ENCODE results near the gene SMYD5.
A peak's percentile ranks its signal among the peaks of the same experiment; 100 is the strongest.
"Not testable (repeated sequence)": the region's sequence is repeated elsewhere in the genome, so short reads cannot be mapped to it uniquely, and the experiment has no call there.

Gene SMYD5

DNA sequence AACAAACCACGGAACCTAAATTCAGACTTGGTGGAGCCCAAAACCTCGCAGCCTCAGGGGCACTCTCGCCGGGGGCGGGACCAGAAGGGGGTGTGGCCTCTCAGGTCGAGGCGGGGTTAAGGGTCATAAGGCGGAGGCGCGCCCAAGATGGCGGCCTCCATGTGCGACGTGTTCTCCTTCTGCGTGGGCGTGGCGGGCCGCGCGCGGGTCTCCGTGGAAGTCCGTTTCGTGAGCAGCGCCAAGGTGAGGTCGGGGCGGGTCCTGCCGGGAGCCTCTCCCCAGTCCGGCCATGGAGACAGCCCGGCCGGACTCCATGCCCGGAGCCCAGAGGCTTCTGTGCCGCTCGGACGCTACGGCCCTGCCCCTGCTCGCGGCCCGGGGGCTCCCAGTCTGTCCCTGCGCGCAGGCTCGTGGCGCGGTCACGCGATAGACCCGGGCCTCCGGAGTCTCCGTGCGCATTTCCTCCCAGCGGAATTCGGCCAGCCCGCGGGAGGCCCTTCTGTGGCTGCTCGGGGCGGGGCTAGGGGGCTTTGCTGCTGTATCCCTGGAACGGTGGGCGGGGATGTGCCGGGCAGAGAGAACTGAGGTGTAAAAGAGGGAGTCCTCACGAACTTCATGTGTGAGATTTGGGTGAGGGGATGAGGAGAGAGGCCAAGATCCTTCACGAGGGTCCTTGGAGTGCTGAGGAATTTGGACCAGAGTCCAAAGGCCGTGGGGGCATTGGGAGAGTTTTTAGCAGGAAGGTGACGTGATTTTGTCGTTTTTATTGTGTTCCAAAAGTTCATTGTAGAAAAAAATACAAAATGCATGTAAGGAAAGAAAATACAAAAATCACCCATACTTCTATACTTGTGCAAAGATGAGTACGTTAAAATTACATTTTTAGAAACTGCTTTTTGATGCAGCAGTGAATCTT lies at the start of gene SMYD5:
SMYD5 (plus strand) TSS at position 126 of the 916 bp plus-strand sequence; CDS start at position 148, 22 bp downstream.
- Histone ChIP-seq H3K4me1 (ENCODE audit: control insufficient read depth, insufficient read depth, low read length) (no peaks in the 10 kb centered on the region), H3K9ac (ENCODE audit: low read length) (no peak within 1 kb of the TSS), H3K36me3 (ENCODE audit: control insufficient read depth, insufficient read depth, low read length) (no peaks in the 10 kb centered on the region), H3K27me3 (ENCODE audit: control insufficient read depth, insufficient read depth, low read length) (no peaks in the 10 kb centered on the region), H3K27ac (ENCODE audit: low read depth, low read length) (peak within 1 kb of the TSS; percentile 57), H3K4me3 (ENCODE audit: low read length) (peak within 1 kb of the TSS; percentile 84)

- H3K9ac ChIP-seq (ENCODE audit: low read length); H3K27ac ChIP-seq (ENCODE audit: low read depth, low read length); H3K36me3 ChIP-seq (ENCODE audit: control insufficient read depth, insufficient read depth, low read length); H3K4me1 ChIP-seq (ENCODE audit: control insufficient read depth, insufficient read depth, low read length); H3K27me3 ChIP-seq (ENCODE audit: control insufficient read depth, insufficient read depth, low read length); H3K4me3 ChIP-seq (ENCODE audit: low read length): not testable (repeated sequence)
Measured at GRCh38 chr2:73165978-73166377, 48.1 kb upstream of the SMYD5 start.

GRCh38 chr2:73166813-73167212 lies 47.2 kb upstream of the SMYD5 start:
- not testable (repeated sequence) for H3K36me3 ChIP-seq (ENCODE audit: control insufficient read depth, insufficient read depth, low read length); H3K4me3 ChIP-seq (ENCODE audit: low read length); H3K9ac ChIP-seq (ENCODE audit: low read length); H3K27me3 ChIP-seq (ENCODE audit: control insufficient read depth, insufficient read depth, low read length); H3K4me1 ChIP-seq (ENCODE audit: control insufficient read depth, insufficient read depth, low read length); H3K27ac ChIP-seq (ENCODE audit: low read depth, low read length)

DNA sequence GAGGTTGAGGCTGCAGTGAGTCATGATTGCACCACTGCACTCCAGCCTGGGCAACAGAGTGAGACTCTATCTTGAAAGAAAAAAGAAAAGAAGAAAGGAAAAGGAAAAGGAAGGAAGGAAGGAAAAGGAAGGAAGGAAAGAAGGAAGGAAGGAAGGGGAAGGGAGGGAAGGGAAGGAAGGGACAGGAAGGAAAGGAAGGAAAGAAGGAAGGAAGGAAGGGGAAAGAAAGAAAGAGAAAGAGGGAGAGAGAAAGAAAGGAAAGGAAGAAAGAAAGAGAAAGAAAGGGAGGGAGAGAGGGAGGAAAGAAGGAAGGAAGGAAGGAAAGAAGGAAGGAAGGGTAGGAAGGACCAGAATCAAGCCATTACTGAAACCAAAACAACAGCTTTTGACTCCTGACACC lies 45.7 kb upstream of the SMYD5 start:
- not testable (repeated sequence) for H3K9ac ChIP-seq (ENCODE audit: low read length); H3K4me1 ChIP-seq (ENCODE audit: control insufficient read depth, insufficient read depth, low read length)

DNA sequence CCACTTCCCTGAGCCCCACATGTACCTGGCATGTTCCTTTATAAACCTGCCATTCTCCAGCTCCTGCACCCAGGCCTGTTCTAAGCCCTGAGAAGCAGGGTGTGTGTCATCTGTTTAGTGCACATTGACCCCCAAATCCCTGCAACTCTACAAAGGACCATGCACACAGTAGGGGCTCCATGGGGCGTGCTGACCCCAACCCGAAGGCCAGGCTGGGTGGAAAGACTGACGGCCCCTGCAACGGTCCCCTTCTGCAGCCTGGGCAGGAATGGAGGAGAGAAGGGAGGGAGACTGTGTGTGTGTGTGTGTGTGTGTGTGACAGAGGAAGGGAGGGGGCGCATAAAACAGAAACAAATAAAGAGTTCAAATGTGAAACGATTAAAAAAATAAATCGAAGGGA lies 43.7 kb upstream of the SMYD5 start:
- H3K27ac ChIP-seq (ENCODE audit: low read depth, low read length); H3K4me1 ChIP-seq (ENCODE audit: control insufficient read depth, insufficient read depth, low read length); H3K4me3 ChIP-seq (ENCODE audit: low read length); H3K9ac ChIP-seq (ENCODE audit: low read length); H3K36me3 ChIP-seq (ENCODE audit: control insufficient read depth, insufficient read depth, low read length): not testable (repeated sequence)
- H3K27me3 ChIP-seq (ENCODE audit: control insufficient read depth, insufficient read depth, low read length): peaks cover 12% of the 10 kb centered on the region

More for the DNA sequence above, 45.7 kb upstream of the SMYD5 start:
- H3K4me3 ChIP-seq (ENCODE audit: low read length); H3K27ac ChIP-seq (ENCODE audit: low read depth, low read length); H3K36me3 ChIP-seq (ENCODE audit: control insufficient read depth, insufficient read depth, low read length); H3K27me3 ChIP-seq (ENCODE audit: control insufficient read depth, insufficient read depth, low read length): not testable (repeated sequence)

- H3K27me3 ChIP-seq (ENCODE audit: control insufficient read depth, insufficient read depth, low read length): peaks cover 29% of the 10 kb centered on the region
- peaks cover 18% of the 10 kb centered on the region for H3K4me1 ChIP-seq (ENCODE audit: control insufficient read depth, insufficient read depth, low read length)
- no peaks in the 10 kb centered on the region for H3K36me3 ChIP-seq (ENCODE audit: control insufficient read depth, insufficient read depth, low read length)
- H3K9ac ChIP-seq (ENCODE audit: low read length): no peak overlapping the region
- no peak overlapping the region for H3K27ac ChIP-seq (ENCODE audit: low read depth, low read length)
- H3K4me3 ChIP-seq (ENCODE audit: low read length): no peak overlapping the region
Measured at GRCh38 chr2:73172963-73173362, 41.1 kb upstream of the SMYD5 start.

DNA sequence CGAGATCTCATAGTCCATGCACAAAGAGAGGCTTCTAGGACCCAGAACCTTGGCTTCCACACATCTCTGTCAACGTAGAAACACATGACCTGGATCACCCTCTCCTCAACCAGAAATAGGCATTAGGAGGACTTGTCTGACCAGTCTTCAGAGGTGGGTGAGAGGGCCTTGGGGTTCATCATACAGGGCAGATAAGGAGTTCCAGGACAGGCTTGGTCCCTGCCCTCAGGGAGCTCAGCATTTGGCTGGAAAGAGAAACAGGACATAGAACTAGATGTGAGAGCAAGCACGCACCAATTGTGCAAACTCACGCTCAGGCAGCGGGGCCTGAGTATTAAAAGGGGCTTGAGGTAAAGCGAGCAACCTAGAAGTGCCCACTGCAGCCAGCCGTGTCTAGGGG lies 40.3 kb upstream of the SMYD5 start:
- H3K4me1 ChIP-seq (ENCODE audit: control insufficient read depth, insufficient read depth, low read length): peaks cover 18% of the 10 kb centered on the region
- no peak overlapping the region for H3K9ac ChIP-seq (ENCODE audit: low read length)
- no peak overlapping the region for H3K27ac ChIP-seq (ENCODE audit: low read depth, low read length)
- H3K27me3 ChIP-seq (ENCODE audit: control insufficient read depth, insufficient read depth, low read length): peaks cover 30% of the 10 kb centered on the region
- H3K4me3 ChIP-seq (ENCODE audit: low read length): no peak overlapping the region
- H3K36me3 ChIP-seq (ENCODE audit: control insufficient read depth, insufficient read depth, low read length): no peaks in the 10 kb centered on the region

DNA sequence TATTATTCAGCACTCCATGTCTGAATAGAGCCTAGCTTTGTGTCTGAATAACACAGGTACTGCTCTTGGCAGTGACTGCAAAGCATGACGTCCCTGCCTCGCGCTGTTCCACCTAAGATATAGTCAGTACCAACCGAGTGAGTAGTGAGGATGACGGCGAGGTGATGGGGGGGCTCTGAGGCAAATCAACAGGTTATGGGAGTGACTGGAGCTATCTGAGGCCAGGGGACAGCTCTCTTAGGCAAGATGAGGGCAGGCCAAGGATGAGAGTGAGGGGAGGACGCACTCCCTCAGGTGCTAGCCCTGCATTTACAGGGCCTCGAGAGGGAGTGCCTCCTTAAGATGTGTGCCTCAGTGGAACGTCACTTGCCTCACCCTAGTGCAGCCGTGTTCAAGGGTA lies 39.8 kb upstream of the SMYD5 start:
- peaks cover 30% of the 10 kb centered on the region for H3K27me3 ChIP-seq (ENCODE audit: control insufficient read depth, insufficient read depth, low read length)
- no peaks in the 10 kb centered on the region for H3K36me3 ChIP-seq (ENCODE audit: control insufficient read depth, insufficient read depth, low read length)
- peaks cover 18% of the 10 kb centered on the region for H3K4me1 ChIP-seq (ENCODE audit: control insufficient read depth, insufficient read depth, low read length)
- no peak overlapping the region for H3K4me3 ChIP-seq (ENCODE audit: low read length)
- H3K9ac ChIP-seq (ENCODE audit: low read length): no peak overlapping the region
- H3K27ac ChIP-seq (ENCODE audit: low read depth, low read length): no peak overlapping the region

DNA sequence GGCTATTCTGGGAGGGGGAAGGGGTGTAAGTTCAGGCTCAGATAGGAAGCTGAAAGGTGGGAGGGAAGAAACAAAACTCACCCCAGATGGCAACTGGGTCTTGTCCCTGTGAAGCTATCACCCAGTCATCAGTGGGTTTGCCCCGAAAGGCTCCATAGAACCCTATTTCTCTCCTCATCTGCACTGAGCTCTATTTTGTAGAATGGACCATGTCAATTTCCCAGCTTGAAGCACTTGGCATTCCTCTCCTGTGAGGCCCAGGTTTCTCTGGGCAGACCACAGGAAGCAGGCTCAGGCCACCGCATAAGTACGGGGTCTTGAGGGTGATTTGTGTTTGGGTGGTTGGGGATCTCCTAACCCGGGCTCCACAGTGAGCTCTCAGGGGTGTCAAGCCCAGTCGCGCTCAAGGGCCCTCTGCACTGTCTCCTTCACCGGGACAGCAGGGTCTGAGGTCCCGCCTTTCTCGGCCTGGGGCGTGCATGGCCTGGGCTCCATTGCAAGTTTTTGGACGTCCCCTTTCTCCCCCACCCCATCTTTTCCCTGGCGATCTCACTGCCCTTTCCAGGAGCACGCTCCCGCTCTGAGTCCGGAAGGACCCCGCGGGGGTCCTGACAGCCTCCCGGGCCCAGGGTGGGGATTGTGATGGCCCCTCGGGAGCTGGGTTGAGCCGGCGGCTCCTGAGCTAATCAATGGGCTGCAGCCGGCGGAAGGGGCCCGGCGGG lies 38.9 kb upstream of the SMYD5 start:
- Histone ChIP-seq H3K4me1 (ENCODE audit: control insufficient read depth, insufficient read depth, low read length) (peaks cover 18% of the 10 kb centered on the region), H3K27ac (ENCODE audit: low read depth, low read length) (no peak overlapping the region), H3K36me3 (ENCODE audit: control insufficient read depth, insufficient read depth, low read length) (no peaks in the 10 kb centered on the region), H3K9ac (ENCODE audit: low read length) (no peak overlapping the region), H3K4me3 (ENCODE audit: low read length) (peak overlapping the region; percentile 40), H3K27me3 (ENCODE audit: control insufficient read depth, insufficient read depth, low read length) (peaks cover 30% of the 10 kb centered on the region)

- peaks cover 18% of the 10 kb centered on the region for H3K4me1 ChIP-seq (ENCODE audit: control insufficient read depth, insufficient read depth, low read length)
- no peak overlapping the region for H3K27ac ChIP-seq (ENCODE audit: low read depth, low read length)
- peak overlapping the region; percentile 83 for H3K4me3 ChIP-seq (ENCODE audit: low read length)
- no peaks in the 10 kb centered on the region for H3K36me3 ChIP-seq (ENCODE audit: control insufficient read depth, insufficient read depth, low read length)
- H3K9ac ChIP-seq (ENCODE audit: low read length): no peak overlapping the region
- peaks cover 30% of the 10 kb centered on the region for H3K27me3 ChIP-seq (ENCODE audit: control insufficient read depth, insufficient read depth, low read length)
Measured at GRCh38 chr2:73175663-73176204, 38.3 kb upstream of the SMYD5 start.

DNA sequence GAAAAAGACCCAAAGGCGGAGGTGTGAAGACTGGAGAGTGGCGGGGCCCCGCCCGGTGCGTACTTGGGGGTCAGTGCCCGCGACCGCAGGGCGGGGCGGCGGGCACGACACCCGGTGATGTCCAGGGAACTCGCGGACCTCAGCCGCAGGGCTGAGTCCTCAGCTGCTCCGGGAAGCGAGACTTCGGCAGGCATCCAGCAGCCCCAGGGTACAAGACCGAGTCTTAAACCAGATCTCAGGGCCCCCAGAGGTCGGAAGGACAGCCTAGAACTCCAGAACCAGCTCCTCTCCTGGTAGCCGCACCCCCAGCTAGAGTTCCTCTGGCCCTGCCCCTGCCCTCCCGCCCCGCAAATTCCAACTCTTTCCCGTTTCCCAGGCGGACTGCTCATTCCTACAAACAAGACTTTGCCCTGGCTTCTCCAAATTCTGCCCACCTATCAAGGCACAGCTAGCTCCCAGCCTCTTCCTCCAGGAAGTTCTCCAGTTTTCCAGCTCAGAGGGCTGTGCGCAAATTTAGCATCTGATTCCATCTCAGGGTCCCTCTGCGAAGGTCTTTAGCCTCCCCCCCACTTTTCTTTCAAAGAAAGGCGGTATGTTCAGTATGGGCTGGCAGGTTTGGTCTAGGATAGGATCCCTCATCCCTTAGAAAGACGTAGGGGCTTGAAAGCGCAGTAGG lies 37.7 kb upstream of the SMYD5 start:
- Histone ChIP-seq H3K27me3 (ENCODE audit: control insufficient read depth, insufficient read depth, low read length) (peaks cover 30% of the 10 kb centered on the region), H3K4me1 (ENCODE audit: control insufficient read depth, insufficient read depth, low read length) (peaks cover 18% of the 10 kb centered on the region), H3K36me3 (ENCODE audit: control insufficient read depth, insufficient read depth, low read length) (no peaks in the 10 kb centered on the region), H3K9ac (ENCODE audit: low read length) (no peak overlapping the region), H3K4me3 (ENCODE audit: low read length) (peak overlapping the region; percentile 83), H3K27ac (ENCODE audit: low read depth, low read length) (peak overlapping the region; percentile 66)

Data from rectal smooth muscle tissue (tissue), 1 donor.